HG02588 (cell line): ENCODE measurements around the gene POLA1.

ENCODE experiments used
- ATAC-seq: cut with Tn5 transposase; IDR thresholded peaks from one replicate; pipeline ENCODE4 v1.9.1; 2021; ENCODE audit warnings: mild to moderate bottlenecking, moderate library complexity; ENCODE audit not compliant: unreplicated experiment

POLA1 gene

GRCh38 chrX:24965372-24965771 lies 271.7 kb downstream of the POLA1 start:
- ATAC-seq, result no peak

- ATAC-seq, result no peak
Observed at GRCh38 chrX:24969812-24970211, 276.1 kb downstream of the POLA1 start.

- no peak for ATAC-seq
Observed at GRCh38 chrX:24979081-24979480, 285.4 kb downstream of the POLA1 start.

GRCh38 chrX:24981030-24981429 lies 287.3 kb downstream of the POLA1 start:
- no peak for ATAC-seq

GRCh38 chrX:24982306-24982965 lies 288.7 kb downstream of the POLA1 start:
- no peak for ATAC-seq

- no peak for ATAC-seq
Observed at GRCh38 chrX:24983931-24984330, 290.2 kb downstream of the POLA1 start.

- no peak for ATAC-seq
Observed at GRCh38 chrX:24985120-24985519, 291.4 kb downstream of the POLA1 start.

GRCh38 chrX:24987731-24988130 lies 294.0 kb downstream of the POLA1 start:
- no peak for ATAC-seq

GRCh38 chrX:24988314-24988713 lies 294.6 kb downstream of the POLA1 start:
- ATAC-seq, result no peak

GRCh38 chrX:24990535-24990934 lies 296.8 kb downstream of the POLA1 start:
- ATAC-seq, result no peak

GRCh38 chrX:24993879-24994278 lies 300.2 kb downstream of the POLA1 start:
- ATAC-seq, result no peak

GRCh38 chrX:24996096-24996709 lies 302.5 kb downstream of the POLA1 start:
- ATAC-seq, result no peak

GRCh38 chrX:24999511-24999910 lies 305.8 kb downstream of the POLA1 start:
- no peak for ATAC-seq

GRCh38 chrX:25001808-25002660 lies 308.3 kb downstream of the POLA1 start:
- no peak for ATAC-seq

- no peak for ATAC-seq
Observed at GRCh38 chrX:25002661-25003020, 308.9 kb downstream of the POLA1 start.

- ATAC-seq, result no peak
Observed at GRCh38 chrX:25003066-25003849, 309.5 kb downstream of the POLA1 start.

- ATAC-seq, result no peak
Observed at GRCh38 chrX:25004040-25004439, 310.3 kb downstream of the POLA1 start.

GRCh38 chrX:25004485-25005032 lies 310.8 kb downstream of the POLA1 start:
- ATAC-seq, result no peak

- no peak for ATAC-seq
Observed at GRCh38 chrX:25005034-25005381, 311.3 kb downstream of the POLA1 start.

- no peak for ATAC-seq
Observed at GRCh38 chrX:25005382-25006185, 311.9 kb downstream of the POLA1 start.
